Right lobe of liver (tissue), 4 donors: ENCODE data around the gene PHTF2.

Source experiments
- CTCF ChIP-seq, 4 donors: fragments of 200-600 bp in 3 of 4; fragments of 450-650 bp in 1 of 4; IDR thresholded peaks; one replicate each; pipeline versions ENCODE4 v1.5.1 to v1.8.0; 2016 to 2022; ENCODE audit warnings: antibody characterized with exemption in 4 of 4, mild to moderate bottlenecking in 2 of 4
- POLR2A ChIP-seq: fragments of 450-650 bp; IDR thresholded peaks from one replicate; pipeline ENCODE4 v1.6.1; 2017; ENCODE audit warnings: antibody characterized with exemption, mild to moderate bottlenecking
- donor health status: DM: no; HTN: no; CAD: no.
- donor health status: DM: no; HTN: no; CAD: no.
- donor health status: DM: no; HTN: yes; CAD: no.

GRCh38 chr7:77786018-77786417, 12.6 kb upstream of the PHTF2 start:
- TF ChIP-seq CTCF (IDR thresholded peaks at IDR 0.05) (no peak), POLR2A (no peak)
